SK-N-SH (cell line): Measurements from ENCODE around the gene IRAK3. TPM values are rescaled to one million over a fixed set of nuclear protein-coding genes. Genes with fewer than 3 reads are reported as not detected.
"Not testable (repeated sequence)": the region's sequence is repeated elsewhere in the genome, so short reads cannot be mapped to it uniquely, and the experiment has no call there.

ENCODE experiments used
- CTCF ChIA-PET: fragments of 300-600, 350-600 bp; formaldehyde crosslinking; extraction: SDS; loops from one replicate; lab custom pipeline; 2021; lab: Yijun Ruan, JAX
- POLR2A ChIA-PET: fragments of 350-600 bp; sonication (Branson Sonifier 250); formaldehyde crosslinking; extraction: SDS; loops from one replicate; lab custom pipeline; 2020; ENCODE audit warnings: antibody characterized with exemption, inconsistent platforms; lab: Yijun Ruan, JAX
- DNase-seq: peaks from one replicate; pipeline ENCODE4 v3.0.0; 2012
- H2AFZ ChIP-seq: fragments of 200-600 bp; sonication (generic); 2 replicates; pipeline ENCODE4 v1.8.1; 2016; ENCODE audit warnings: antibody characterized with exemption, mild to moderate bottlenecking, low read depth
- H3F3A ChIP-seq: fragments of 200-600 bp; sonication (generic); replicated peaks from 2 replicates; pipeline ENCODE3; 2016; ENCODE audit warnings: antibody characterized with exemption, mild to moderate bottlenecking; ENCODE audit not compliant: insufficient read depth
- H3K27ac ChIP-seq, 2 experiments: fragments of 200-500 bp in 1 of 2; fragments of 200-600 bp in 1 of 2; sonication (Bioruptor generic) in 1 of 2; sonication (generic), shearing (Covaris generic) in 1 of 2; 2 replicates each; pipeline versions ENCODE4 v1.5.1 to v1.6.1; 2014 to 2016; ENCODE audit warnings: low read depth in 2 of 2, inconsistent platforms in 1 of 2, low read length in 1 of 2, mild to moderate bottlenecking in 1 of 2, mixed read lengths in 1 of 2
- H3K27me3 ChIP-seq: fragments of 200-600 bp; sonication (generic), shearing (Covaris generic); 2 replicates; pipeline ENCODE4 v1.6.1; 2016; ENCODE audit warnings: mixed run types; ENCODE audit not compliant: insufficient read depth
- H3K36me3 ChIP-seq, 2 experiments: fragments of 200-500 bp in 1 of 2; fragments of 200-600 bp in 1 of 2; sonication (Bioruptor generic) in 1 of 2; sonication (generic) in 1 of 2; replicated peaks in 1 of 2; 2 replicates each; pipeline versions ENCODE3 to v1.5.1; 2014 to 2016; ENCODE audit warnings: low read length in 1 of 2, mild to moderate bottlenecking in 1 of 2; ENCODE audit not compliant: insufficient read depth in 2 of 2, control insufficient read depth in 1 of 2
- H3K4me1 ChIP-seq, 2 experiments: fragments of 200-500 bp in 1 of 2; fragments of 200-600 bp in 1 of 2; sonication (Bioruptor generic) in 1 of 2; sonication (generic), shearing (Covaris generic) in 1 of 2; 2 replicates each; pipeline versions ENCODE4 v1.5.1 to v1.6.1; 2014 to 2016; ENCODE audit warnings: low read depth in 1 of 2, low read length in 1 of 2, mixed run types in 1 of 2; ENCODE audit not compliant: insufficient read depth in 2 of 2, control insufficient read depth in 1 of 2
- H3K4me2 ChIP-seq: fragments of 200-600 bp; sonication (generic), shearing (Covaris generic); 2 replicates; pipeline ENCODE4 v1.6.1; 2017; ENCODE audit warnings: mixed run types
- H3K4me3 ChIP-seq, 2 experiments: fragments of 200-500 bp in 1 of 2; fragments of 200-600 bp in 1 of 2; sonication (Bioruptor generic) in 1 of 2; sonication (generic), shearing (Covaris generic) in 1 of 2; 2 replicates each; pipeline versions ENCODE4 v1.5.1 to v1.8.1; 2014 to 2016; ENCODE audit warnings: low read depth in 2 of 2, inconsistent platforms in 1 of 2, low read length in 1 of 2, mild to moderate bottlenecking in 1 of 2, mixed read lengths in 1 of 2, moderate library complexity in 1 of 2
- H3K79me2 ChIP-seq: fragments of 200-600 bp; sonication (generic); 2 replicates; pipeline ENCODE4 v1.8.1; 2017; ENCODE audit warnings: mild to moderate bottlenecking; ENCODE audit not compliant: insufficient read depth
- H3K9ac ChIP-seq: fragments of 200-600 bp; sonication (generic); 2 replicates; pipeline ENCODE4 v1.6.1; 2017; ENCODE audit warnings: mixed run types
- H3K9me2 ChIP-seq: fragments of 200-600 bp; sonication (generic); 2 replicates; pipeline ENCODE4 v1.6.1; 2017; ENCODE audit warnings: mixed run types
- H3K9me3 ChIP-seq: fragments of 200-600 bp; sonication (generic); 2 replicates; pipeline ENCODE4 v1.6.1; 2017; ENCODE audit warnings: mixed run types, mild to moderate bottlenecking, moderate library complexity
- H4K20me1 ChIP-seq: fragments of 200-600 bp; sonication (generic); 2 replicates; pipeline ENCODE4 v1.6.1; 2017; ENCODE audit warnings: mild to moderate bottlenecking, mixed run types; ENCODE audit not compliant: insufficient read depth
- FOSL2 ChIP-seq: IDR thresholded peaks from 2 replicates; pipeline ENCODE4 v1.4.0; 2012; ENCODE audit warnings: low read depth, mild to moderate bottlenecking, moderate library complexity, borderline replicate concordance
- IRF3 ChIP-seq: fragments of 150-350 bp; IDR thresholded peaks from 2 replicates; pipeline ENCODE4 v1.6.1; 2016; ENCODE audit warnings: mild to moderate bottlenecking, low read depth, low read length
- PBX3 ChIP-seq: IDR thresholded peaks from 2 replicates; pipeline ENCODE4; 2012
- REST ChIP-seq: IDR thresholded peaks from 2 replicates; pipeline ENCODE4 v1.6.1; 2012; ENCODE audit warnings: mild to moderate bottlenecking, low read depth, low read length, moderate library complexity
- WGBS: methylation state at CpG from one replicate; pipeline ENCODE4 v1.1.6; 2017; ENCODE audit warnings: low lambda C conversion rate; 5-methylcytosine and 5-hydroxymethylcytosine counted together
- polyA plus RNA-seq, 3 experiments: library from polyadenylated mRNA; depleted of rRNA; stranded (reverse); fragments of >200 nt; gene quantifications; 2 replicates each; pipeline ENCODE4 v1.2.3, GENCODE V29; 2012

Gene IRAK3
- polyA plus RNA-seq, 1 of the 3 experiments (the other 2 are of a cell fraction) = not detected

- no peaks in the 10 kb centered on the region for H3K27me3 ChIP-seq
- peak overlapping the region; percentile 77 for H3K4me2 ChIP-seq
- CTCF ChIA-PET = interaction anchor here (1.3 to 2.1 kb wide), 2 partner anchors 21 to 25 kb away, joined by 4 to 7 read pairs; no protein-coding TSS in a partner anchor
- H2AFZ ChIP-seq = peak overlapping the region; percentile 96
- no peaks in the 10 kb centered on the region for H3K9me2 ChIP-seq
- DNase-seq = no peak
- H3K4me1 ChIP-seq = peaks cover 4 to 6% of the 10 kb centered on the region in 2 experiments; a peak in 3 of 4 replicates
- H3K36me3 ChIP-seq = peaks cover 0 to 17% of the 10 kb centered on the region in 2 experiments
- peaks cover 32% of the 10 kb centered on the region for H3K79me2 ChIP-seq
- no peaks in the 10 kb centered on the region for H4K20me1 ChIP-seq
- TF ChIP-seq REST (no peak), IRF3 (no peak), FOSL2 (no peak), PBX3 (no peak)
- TF ChIP-seq, all 33 proteins: peak for 0
- 84% methylated on average over 3 of the region's 3 CpGs for whole genome bisulfite sequencing
- H3K9me3 ChIP-seq = no peaks in the 10 kb centered on the region
- POLR2A ChIA-PET = no interaction called here
- no peak overlapping the region for H3K9ac ChIP-seq
- peaks cover 20% of the 10 kb centered on the region for H3F3A ChIP-seq
- H3K4me3 ChIP-seq = peak overlapping the region in 1 of 2 experiments; percentile 69; a peak in 2 of 4 replicates
- H3K27ac ChIP-seq = peak overlapping the region in 1 of 2 experiments; percentile 99; a peak in 1 of 4 replicates
Measured at GRCh38 chr12:66170606-66171005, 18.4 kb upstream of the IRAK3 start.

- POLR2A ChIA-PET, H2AFZ ChIP-seq, DNase-seq, CTCF ChIA-PET, H3F3A ChIP-seq, H3K36me3 ChIP-seq, H3K4me3 ChIP-seq, H3K27ac ChIP-seq, H3K9ac ChIP-seq, H3K79me2 ChIP-seq, H4K20me1 ChIP-seq, H3K4me2 ChIP-seq, H3K4me1 ChIP-seq, H3K9me3 ChIP-seq, H3K9me2 ChIP-seq: not testable (repeated sequence)
- peaks cover 12% of the 10 kb centered on the region; the same call in 1 of the 2 replicates for H3K27me3 ChIP-seq
- 78% methylated on average over 40 of the region's 54 CpGs for WGBS
Measured at GRCh38 chr12:66174391-66175325, 14.4 kb upstream of the IRAK3 start.
